NCI-H82 (cell line): Measurements from ENCODE around the gene AFAP1L1.

ENCODE experiments used
- DNase-seq: peaks from one replicate; lab custom pipeline; 2025; lab: John Stamatoyannopoulos, UW

Gene AFAP1L1

DNA sequence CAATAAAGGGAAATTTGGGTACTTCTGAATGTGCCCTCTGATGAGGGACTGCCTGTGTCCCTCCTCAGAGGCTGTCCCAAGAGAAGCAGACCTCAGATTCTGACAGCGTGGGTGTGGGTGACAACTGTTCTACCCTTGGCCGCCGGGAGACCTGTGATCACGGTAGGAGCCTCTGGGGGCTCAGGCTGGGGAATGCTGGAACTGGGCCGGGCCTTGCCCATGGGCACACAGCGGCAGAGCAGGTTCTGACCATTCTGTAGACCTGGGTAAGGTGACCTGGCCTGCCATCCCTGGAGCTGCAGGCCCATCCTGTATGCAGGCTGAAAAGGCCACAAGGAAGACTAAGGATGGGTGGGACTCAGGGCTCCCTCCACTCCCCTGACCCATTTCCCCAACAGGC is 44.1 kb downstream of the AFAP1L1 start:
- no peak for DNase-seq

DNA sequence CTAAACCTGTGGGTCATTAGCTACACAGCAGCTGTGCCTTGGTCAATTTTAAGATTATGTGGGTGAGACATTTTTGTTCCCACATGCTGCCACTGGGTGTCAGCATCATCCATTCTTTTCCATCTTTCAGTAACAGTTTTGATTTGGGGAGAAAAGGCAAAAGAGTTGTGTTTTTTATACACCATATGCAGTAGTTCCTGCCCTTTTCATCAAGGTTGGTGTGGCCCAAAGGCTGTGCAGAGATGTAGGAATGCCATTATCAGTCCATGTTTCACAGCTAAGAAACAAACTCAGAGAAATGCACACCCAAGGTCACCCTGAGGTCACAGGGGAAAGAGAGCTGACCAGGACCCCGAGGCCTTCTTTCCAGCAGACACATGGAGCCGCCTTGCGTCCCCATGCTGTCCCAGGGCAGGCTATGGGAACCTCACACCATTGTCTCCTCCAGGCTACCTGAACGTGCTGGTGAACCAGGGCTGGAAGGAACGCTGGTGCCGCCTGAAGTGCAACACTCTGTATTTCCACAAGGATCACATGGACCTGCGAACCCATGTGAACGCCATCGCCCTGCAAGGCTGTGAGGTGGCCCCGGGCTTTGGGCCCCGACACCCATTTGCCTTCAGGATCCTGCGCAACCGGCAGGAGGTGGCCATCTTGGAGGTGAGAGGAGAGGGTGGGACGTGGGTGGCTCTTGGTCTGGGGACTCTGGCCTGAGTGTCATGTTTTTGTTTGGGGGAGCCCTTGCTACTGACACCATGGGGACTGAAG is 45.8 kb downstream of the AFAP1L1 start:
- DNase-seq = peak; percentile 51

DNA sequence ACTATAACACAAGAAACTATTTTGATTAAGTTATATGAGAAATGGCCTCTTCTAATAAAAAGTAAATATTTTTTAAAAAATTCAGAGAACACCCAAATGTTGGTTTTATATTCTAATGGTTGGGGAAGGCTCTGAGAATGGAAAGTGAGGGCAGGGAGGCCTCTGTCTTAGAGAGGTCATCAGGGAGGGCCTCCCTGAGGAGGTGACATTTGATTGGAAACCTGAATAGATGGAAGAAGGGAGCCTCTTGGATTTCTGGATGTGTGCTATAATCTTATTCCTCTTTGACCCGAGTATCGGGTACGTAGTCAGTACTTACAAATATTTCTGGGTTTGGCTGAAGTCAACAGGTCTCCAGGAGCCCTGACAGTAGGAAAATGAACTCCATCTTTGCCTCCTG is 47.5 kb downstream of the AFAP1L1 start:
- DNase-seq = no peak

GRCh38 chr5:149320791-149321330 is 49.2 kb downstream of the AFAP1L1 start:
- DNase-seq = peak; percentile 94

DNA sequence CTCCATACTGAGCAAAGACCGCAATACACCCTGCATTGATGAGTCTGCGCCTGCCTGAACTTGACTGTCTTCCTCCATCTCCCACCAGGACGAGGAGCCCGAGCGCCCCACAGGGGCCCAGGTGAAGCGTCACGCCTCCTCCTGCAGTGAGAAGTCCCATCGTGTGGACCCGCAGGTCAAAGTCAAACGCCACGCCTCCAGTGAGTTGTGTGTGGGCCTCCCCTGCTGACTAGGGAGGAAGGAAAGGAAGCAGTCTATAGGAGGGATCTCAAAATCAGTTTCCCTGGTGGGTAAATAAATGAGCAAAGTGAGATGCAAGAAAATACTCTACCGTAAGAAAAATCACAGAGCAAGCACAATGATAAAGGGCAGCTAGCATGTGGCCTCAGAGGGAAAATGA is 50.9 kb downstream of the AFAP1L1 start:
- DNase-seq = no peak

DNA sequence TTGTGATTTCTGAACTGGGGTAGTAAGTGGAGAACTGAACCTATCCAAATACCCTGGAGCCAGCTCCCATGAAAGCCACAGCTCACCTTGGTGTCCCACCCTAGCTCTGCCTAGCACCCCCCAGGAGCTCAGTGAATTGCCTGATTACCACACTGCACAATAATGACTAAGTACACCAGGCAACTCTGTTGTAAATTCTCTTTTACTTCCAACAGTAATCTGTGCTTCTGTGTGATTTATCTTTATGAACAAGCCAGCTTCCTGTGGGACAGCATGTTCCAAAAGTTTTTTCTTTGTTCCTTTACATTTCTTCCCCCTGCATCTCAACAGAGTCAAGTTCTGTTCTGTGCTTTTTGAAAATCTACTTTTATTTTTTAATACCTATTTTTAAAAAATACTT is 51.6 kb downstream of the AFAP1L1 start:
- DNase-seq = no peak

GRCh38 chr5:149323621-149324205 is 52.1 kb downstream of the AFAP1L1 start:
- no peak for DNase-seq

DNA sequence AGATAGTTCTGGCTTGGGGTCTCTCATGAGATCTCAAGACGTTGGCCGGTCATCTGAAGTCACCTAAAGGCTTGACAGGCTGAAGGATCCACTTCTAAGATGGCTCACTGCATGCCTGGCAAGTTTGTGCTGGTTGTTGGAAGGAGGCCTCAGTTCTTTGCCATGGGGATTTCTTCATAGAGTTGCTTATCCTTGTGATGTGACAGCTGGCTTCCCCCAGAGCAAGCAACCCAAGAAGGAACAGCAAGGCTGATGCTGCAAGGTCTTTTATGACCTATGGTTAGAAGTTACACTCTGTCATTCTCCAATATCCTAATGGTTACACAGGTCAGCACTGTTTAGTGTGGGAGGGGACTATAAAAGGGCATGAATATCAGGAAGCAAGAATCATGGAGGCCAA is 53.0 kb downstream of the AFAP1L1 start:
- DNase-seq = no peak

GRCh38 chr5:149325166-149325735 is 53.6 kb downstream of the AFAP1L1 start:
- no peak for DNase-seq

DNA sequence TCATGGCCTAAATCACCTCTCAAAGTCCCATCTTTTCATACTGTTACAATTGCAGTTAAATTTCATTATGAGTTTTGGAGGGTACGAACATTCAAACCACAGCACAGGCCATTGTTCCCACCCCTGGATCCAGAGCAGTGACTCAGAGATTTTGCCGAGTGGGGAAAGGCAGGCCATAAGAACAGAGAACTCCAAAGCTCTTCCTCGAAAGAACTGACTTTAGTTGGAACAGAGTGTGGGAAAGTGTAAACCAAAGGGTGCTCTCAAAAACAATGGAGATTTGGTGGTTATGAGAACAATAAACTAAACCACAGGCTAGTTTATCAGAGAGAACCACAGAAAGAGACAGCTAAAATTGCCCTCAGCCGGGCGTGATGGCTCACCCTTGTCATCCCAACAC is 54.2 kb downstream of the AFAP1L1 start:
- DNase-seq = no peak

DNA sequence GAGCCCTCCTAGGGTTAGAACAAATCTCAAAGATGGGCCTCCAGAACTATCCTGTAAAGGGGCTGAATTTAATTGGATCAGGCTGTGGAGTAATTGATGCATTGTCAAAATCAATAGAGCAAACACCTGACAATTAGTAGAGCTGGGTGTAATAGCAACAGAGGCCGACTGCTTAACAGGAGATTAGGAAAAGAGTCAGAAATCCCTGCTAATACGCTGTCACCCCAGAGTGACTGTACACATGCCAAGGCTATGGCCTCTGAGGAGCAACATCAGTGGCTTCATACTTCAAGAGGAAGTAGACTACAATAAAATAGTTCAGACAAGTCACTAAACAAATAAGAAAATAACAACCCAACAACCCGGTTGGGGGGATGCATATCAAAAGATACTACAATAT is 55.0 kb downstream of the AFAP1L1 start:
- peak; percentile 97 for DNase-seq

DNA sequence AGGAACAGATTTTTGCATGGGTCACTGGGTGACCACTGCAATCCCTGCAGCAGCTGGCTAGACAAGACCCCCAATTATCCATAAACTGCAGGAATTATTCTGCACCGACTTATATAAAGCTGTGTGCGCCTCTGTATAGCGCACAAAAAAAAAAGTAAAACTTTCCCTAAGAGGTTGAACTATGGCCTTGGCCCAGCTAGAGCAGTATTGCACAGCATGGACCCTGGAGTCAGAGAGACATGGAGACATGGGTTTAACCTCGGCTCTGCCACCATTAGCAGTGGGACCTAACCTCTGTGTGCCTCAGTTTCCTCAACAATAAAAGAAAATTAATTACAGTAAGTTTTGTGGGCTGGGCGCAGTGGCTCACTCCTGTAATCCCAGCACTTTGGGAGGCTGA is 56.5 kb downstream of the AFAP1L1 start:
- no peak for DNase-seq

GRCh38 chr5:149333711-149334443 is 62.2 kb downstream of the AFAP1L1 start:
- DNase-seq = no peak

- DNase-seq = peak; percentile 66
These were observed 66.1 kb downstream of the AFAP1L1 start for GRCh38 chr5:149337736-149338135.

GRCh38 chr5:149338364-149338763 is 66.7 kb downstream of the AFAP1L1 start:
- no peak for DNase-seq

DNA sequence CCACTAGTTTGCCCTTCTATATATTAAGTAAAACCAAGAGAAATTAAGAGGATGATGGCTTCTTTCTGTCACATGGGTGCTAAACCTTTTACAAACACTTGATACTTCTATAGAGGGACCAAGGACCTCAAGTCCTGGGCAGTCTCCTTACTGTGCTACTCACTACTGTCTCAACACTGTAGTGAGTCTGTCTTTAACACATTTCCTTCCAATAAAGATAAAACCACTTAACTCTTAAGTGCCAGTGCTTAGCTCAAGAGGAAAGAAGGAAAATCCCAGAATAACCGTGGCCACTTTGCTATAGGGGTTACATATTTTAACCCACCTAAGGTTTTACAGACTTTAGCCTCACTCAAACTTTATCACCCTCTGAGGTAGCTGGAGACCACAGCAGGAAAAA is 69.3 kb downstream of the AFAP1L1 start:
- no peak for DNase-seq

DNA sequence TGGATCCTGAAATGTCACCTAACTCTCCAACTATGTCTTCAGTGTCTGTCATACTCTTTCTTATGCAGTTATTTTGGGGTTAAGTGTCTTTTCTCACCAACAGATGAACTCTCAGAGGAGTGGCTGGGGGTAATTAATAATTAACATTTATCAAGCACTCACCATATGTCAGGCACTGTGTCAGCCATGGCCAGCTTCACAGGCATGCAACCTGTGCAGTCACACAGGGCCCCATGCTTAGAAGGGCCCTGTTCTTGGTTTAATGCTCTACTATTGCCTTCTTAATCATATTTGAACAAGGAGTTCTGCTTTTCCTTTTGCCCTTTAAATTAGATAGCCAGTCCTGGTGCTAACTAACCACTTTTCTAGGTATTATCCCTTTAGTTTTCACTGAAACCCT is 70.2 kb downstream of the AFAP1L1 start:
- DNase-seq = peak; percentile 22

DNA sequence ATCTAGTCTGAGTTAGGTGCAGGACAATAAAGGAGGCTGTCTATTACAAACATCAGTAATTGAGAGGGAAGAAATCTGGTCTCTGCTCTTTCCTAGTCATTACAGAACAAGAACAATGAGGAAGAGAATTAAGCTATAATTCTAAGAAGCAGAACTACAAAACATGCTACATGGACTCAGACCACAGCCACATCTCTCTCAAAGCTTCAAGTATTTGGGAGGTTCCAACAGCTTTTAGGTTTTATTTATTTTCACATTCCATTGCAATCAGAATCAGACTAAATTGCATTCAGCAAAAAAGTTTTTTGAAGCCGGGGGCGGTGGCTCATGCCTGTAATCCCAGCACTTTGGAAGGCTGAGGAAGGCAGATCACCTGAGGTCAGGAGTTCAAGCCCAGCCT is 72.5 kb downstream of the AFAP1L1 start:
- no peak for DNase-seq

DNA sequence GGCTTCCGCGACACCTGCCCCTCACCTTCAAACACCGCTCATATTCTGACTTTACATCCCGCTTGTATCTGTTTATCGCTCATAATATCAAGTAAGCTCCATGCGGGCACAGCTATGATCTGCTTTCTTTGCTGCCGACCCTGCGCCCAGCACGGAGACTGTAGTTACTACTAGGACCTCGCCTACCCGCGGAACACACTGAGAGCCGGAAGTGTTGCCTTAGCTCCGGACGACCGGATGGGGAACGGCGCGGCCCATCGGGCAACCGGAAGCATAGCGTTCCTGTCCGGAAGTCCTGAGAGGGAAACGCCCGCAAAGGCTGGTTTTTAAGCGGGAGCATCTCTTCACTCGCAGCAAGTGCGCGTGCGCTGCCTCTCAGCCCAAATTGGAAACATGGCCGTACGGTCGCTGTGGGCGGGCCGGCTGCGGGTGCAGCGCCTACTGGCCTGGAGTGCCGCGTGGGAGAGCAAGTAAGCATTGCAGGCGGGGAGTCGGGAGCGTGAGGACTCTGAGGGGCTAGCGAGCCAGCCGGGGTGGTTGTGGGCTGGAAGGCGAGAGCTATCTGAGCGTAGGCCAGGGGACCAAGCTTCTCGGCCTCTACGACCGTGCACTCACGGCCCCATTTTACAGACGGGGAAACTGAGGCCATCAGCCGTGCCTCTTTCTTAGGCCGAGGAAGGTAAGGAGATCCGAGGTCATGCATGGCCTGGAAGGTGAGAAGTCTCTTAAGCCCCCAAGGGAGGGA is 73.7 kb downstream of the AFAP1L1 start, which contains the start of gene GRPEL2:
GRPEL2 (plus strand) TSS at position 353 of the 745 bp plus-strand sequence; CDS start at position 394, 41 bp downstream.
- peak; percentile 97 for DNase-seq

DNA sequence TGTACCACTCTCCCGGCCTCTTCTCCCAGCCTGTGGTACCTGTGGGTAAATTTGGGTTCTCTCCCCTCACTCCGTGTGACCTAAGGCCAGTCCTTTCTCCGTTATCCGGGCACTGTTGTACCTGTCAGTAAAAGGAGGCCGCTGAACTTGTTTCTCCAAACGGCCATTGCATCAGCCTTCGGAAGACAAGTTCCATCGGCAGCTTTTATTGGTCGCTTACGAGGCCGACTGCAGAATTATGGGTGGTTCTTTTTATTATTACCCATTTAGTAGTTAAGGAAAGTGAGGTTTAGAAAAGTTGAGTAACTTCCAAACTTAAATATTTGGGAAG is 74.2 kb downstream of the AFAP1L1 start:
- peak; percentile 42 for DNase-seq

DNA sequence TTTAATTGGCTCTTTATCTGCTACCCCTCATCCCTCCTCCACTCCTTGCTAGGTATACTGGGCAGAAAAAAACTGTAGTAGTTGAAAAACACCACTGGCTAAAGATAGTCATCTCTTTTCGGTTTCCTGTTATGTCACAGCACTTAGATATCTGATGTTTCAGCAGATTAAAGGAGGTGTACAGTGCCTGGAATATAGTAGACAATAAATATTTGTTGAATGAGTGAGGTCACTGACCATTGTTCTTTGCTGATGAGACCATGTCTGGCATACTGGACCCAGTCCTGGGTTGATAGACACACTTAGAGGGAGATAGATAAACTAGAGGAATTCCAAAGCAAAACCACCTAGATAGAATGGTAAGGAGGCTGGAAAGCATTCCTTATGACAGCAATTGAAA is 76.9 kb downstream of the AFAP1L1 start:
- DNase-seq = no peak

DNA sequence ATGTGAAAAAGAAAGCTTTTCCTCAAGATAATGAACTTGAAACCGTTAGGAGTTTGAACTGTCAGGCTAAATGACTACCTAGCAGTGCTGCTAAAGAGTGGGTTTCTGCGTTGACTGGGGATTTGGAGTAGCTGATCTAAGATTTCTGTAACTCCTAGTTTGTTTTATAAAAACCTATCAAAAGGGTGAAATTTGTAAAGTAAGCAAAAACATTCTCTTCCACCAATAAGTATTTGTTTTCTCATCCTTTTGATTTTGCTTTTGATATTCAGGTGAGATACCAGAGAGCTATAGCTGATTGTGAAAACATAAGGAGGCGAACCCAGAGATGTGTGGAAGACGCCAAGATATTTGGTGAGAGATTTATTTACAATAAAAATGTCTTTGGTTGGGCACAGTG is 77.7 kb downstream of the AFAP1L1 start:
- DNase-seq = no peak
